GM23338 (cell line): ENCODE results near the gene SAT1. TPM values are rescaled to one million over a fixed set of nuclear protein-coding genes. Genes with fewer than 3 reads are reported as not detected.

Source experiments
- ATAC-seq: fragments of 200-7000 bp; cut with Tn5 transposase; 3 replicates; pipeline ENCODE4 v1.9.1; 2020
- DNase-seq: peaks from one replicate; pipeline ENCODE4 v3.0.0-alpha.2; 2015; ENCODE audit warnings: low spot score
- H2AFZ ChIP-seq: fragments of 200-600 bp; sonication (generic); 2 replicates; pipeline ENCODE4 v1.8.0; 2016; ENCODE audit warnings: antibody characterized with exemption, mild to moderate bottlenecking, moderate library complexity
- H3F3A ChIP-seq: fragments of 200-600 bp; sonication (generic); replicated peaks from 2 replicates; pipeline ENCODE4 v1.8.0; 2017; ENCODE audit warnings: antibody characterized with exemption, mixed run types, low read depth
- H3K27ac ChIP-seq: fragments of 200-600 bp; sonication (generic); 2 replicates; pipeline ENCODE4 v1.6.1; 2016; ENCODE audit warnings: low read depth
- H3K27me3 ChIP-seq: fragments of 200-600 bp; sonication (generic); 2 replicates; pipeline ENCODE4 v1.8.0; 2016; ENCODE audit warnings: mild to moderate bottlenecking, mixed run types, moderate library complexity; ENCODE audit not compliant: insufficient read depth
- H3K36me3 ChIP-seq: fragments of 200-600 bp; sonication (generic); 2 replicates; pipeline ENCODE4 v1.8.0; 2016; ENCODE audit warnings: mild to moderate bottlenecking; ENCODE audit not compliant: insufficient read depth
- H3K4me1 ChIP-seq: fragments of 200-600 bp; sonication (generic); 2 replicates; pipeline ENCODE4 v1.8.0; 2016; ENCODE audit warnings: mild to moderate bottlenecking, moderate library complexity; ENCODE audit not compliant: insufficient read depth
- H3K4me2 ChIP-seq: fragments of 200-600 bp; sonication (generic); 2 replicates; pipeline ENCODE4 v1.7.1; 2017; ENCODE audit warnings: mixed run types
- H3K4me3 ChIP-seq: fragments of 200-600 bp; sonication (generic); 2 replicates; pipeline ENCODE4 v1.6.1; 2016; ENCODE audit warnings: mixed run types
- H3K79me2 ChIP-seq: fragments of 200-600 bp; sonication (generic); replicated peaks from 2 replicates; pipeline ENCODE4 v1.8.0; 2017; ENCODE audit warnings: mild to moderate bottlenecking; ENCODE audit not compliant: insufficient read depth
- H3K9me2 ChIP-seq: fragments of 200-600 bp; sonication (generic); 2 replicates; pipeline ENCODE4 v1.8.0; 2017; ENCODE audit not compliant: insufficient read depth
- H4K20me1 ChIP-seq: fragments of 200-600 bp; sonication (generic); replicated peaks from 2 replicates; pipeline ENCODE4 v1.8.0; 2017; ENCODE audit warnings: mild to moderate bottlenecking; ENCODE audit not compliant: insufficient read depth
- H3K27ac Mint-ChIP-seq: 2 replicates; pipeline ENCODE4 v1.8.0; 2020; ENCODE audit warnings: inconsistent platforms, mild to moderate bottlenecking, moderate library complexity, mixed read lengths
- H3K27me3 Mint-ChIP-seq: 3 replicates; pipeline ENCODE4 v1.8.0; 2022; ENCODE audit warnings: low read depth, mild to moderate bottlenecking, moderate library complexity, mixed read lengths, inconsistent platforms; ENCODE audit not compliant: insufficient read depth, poor library complexity
- H3K36me3 Mint-ChIP-seq: 3 replicates; pipeline ENCODE4 v1.8.0; 2021; ENCODE audit warnings: low read depth, mild to moderate bottlenecking, inconsistent platforms, moderate library complexity, mixed read lengths
- H3K4me1 Mint-ChIP-seq: 3 replicates; pipeline ENCODE4 v1.8.0; 2020; ENCODE audit warnings: mild to moderate bottlenecking, inconsistent platforms, mixed read lengths
- H3K4me3 Mint-ChIP-seq: 3 replicates; pipeline ENCODE4 v1.8.0; 2021; ENCODE audit warnings: moderate library complexity, mild to moderate bottlenecking, inconsistent platforms, mixed read lengths
- H3K9me3 Mint-ChIP-seq: 3 replicates; pipeline ENCODE4 v1.8.0; 2020; ENCODE audit warnings: moderate library complexity, mild to moderate bottlenecking, inconsistent platforms, mixed read lengths
- CTCF ChIP-seq, 2 experiments: fragments of 200-600 bp in 1 of 2; sonication (generic) in 1 of 2; conservative IDR thresholded peaks; 2 replicates each; pipeline versions ENCODE4 v1.5.1 to v1.6.1; 2016 to 2017; ENCODE audit warnings: antibody characterized with exemption in 2 of 2, low read depth in 2 of 2, mild to moderate bottlenecking in 2 of 2, moderate library complexity in 1 of 2
- EZH2 ChIP-seq: fragments of 200-600 bp; sonication (generic); IDR thresholded peaks from one replicate; pipeline ENCODE4 v1.8.0; 2017; ENCODE audit warnings: antibody characterized with exemption, mild to moderate bottlenecking, low read depth; ENCODE audit not compliant: unreplicated experiment
- EZH2phosphoT487 ChIP-seq: fragments of 200-600 bp; sonication (generic); IDR thresholded peaks from one replicate; pipeline ENCODE4 v1.8.1; 2018; ENCODE audit warnings: antibody characterized with exemption; ENCODE audit not compliant: unreplicated experiment
- POLR2AphosphoS5 ChIP-seq: IDR thresholded peaks from 2 replicates; pipeline ENCODE4 v1.6.1; 2016; ENCODE audit warnings: antibody characterized with exemption, low read depth
- STAT1 ChIP-seq: IDR thresholded peaks from one replicate; pipeline ENCODE4 v1.6.1; 2016; ENCODE audit warnings: antibody characterized with exemption; ENCODE audit not compliant: unreplicated experiment
- ZNF331 ChIP-seq: fragments of 250-450 bp; sonication (Bioruptor Pico); IDR thresholded peaks from 2 replicates; pipeline ENCODE4 v1.5.0; 2020; ENCODE audit warnings: low read depth, mild to moderate bottlenecking, moderate library complexity
- polyA plus RNA-seq: library from polyadenylated mRNA; unstranded; fragments of >200 nt; fragmentation: Nextera tagmentation; extraction: Ambion mirVana; gene quantifications from 2 replicates; pipeline ENCODE4 v1.2.1, GENCODE V29; 2016
- total RNA-seq: library from RNA; depleted of rRNA; stranded (reverse); fragments of >200 nt; shearing (Covaris generic); gene quantifications from 2 replicates; pipeline ENCODE4 v1.2.3, GENCODE V29; 2014

The SAT1 gene
- total and polyA plus RNA-seq, 2 experiments from 2014 or later, result 44.1 to 101 TPM

DNA sequence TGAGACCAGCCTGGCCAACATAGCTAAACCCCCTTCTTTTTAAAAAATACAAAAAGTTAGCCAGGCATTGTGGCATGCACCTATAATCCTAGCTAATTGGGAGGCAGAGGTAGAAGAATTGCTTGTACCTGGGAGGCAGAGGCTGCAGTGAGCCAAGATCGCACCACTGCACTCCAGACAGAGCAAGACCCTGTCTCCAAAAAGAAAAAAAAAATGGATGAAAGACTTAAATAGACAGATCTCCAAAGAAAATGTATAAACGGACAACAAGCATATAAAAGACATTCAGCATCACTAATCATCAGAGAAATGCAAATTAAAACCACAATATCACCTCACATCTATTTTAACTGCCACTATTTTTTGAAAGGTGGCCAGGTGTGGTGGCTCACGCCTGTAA lies 6.6 kb upstream of the SAT1 start:
- Histone ChIP-seq H3K36me3 (no peaks in the 10 kb centered on the region), H3K27ac (no peak overlapping the region), H2AFZ (no peak overlapping the region), H3K27me3 (no peaks in the 10 kb centered on the region), H4K20me1 (no peaks in the 10 kb centered on the region), H3K79me2 (no peaks in the 10 kb centered on the region), H3K4me1 (no peaks in the 10 kb centered on the region), H3F3A (no peaks in the 10 kb centered on the region), H3K9me2 (no peaks in the 10 kb centered on the region), H3K4me2 (no peak overlapping the region), H3K4me3 (no peak overlapping the region)
- H3K4me1 Mint-ChIP-seq, result no peaks in the 10 kb centered on the region
- no peak for ATAC-seq
- DNase-seq, result no peak
- H3K27ac Mint-ChIP-seq, result no peak overlapping the region
- H3K4me3 Mint-ChIP-seq, result no peak overlapping the region
- peaks cover 2% of the 10 kb centered on the region for H3K27me3 Mint-ChIP-seq
- H3K9me3 Mint-ChIP-seq, result no peaks in the 10 kb centered on the region
- H3K36me3 Mint-ChIP-seq, result no peaks in the 10 kb centered on the region
- TF ChIP-seq POLR2AphosphoS5 (no peak), STAT1 (no peak), EZH2 (no peak), CTCF (conservative IDR thresholded peaks at IDR 0.05; ENCODE audit: low read depth in 2 of 2) (no peak)

- H4K20me1 ChIP-seq, result no peaks in the 10 kb centered on the region
- H3K27ac ChIP-seq, result no peak overlapping the region
- no peaks in the 10 kb centered on the region for H3K36me3 ChIP-seq
- peaks cover 2% of the 10 kb centered on the region for H3K27me3 Mint-ChIP-seq
- H3K79me2 ChIP-seq, result peaks cover 4% of the 10 kb centered on the region; the same call in 1 of the 2 replicates
- no peak overlapping the region for H3K4me3 Mint-ChIP-seq
- H3K4me1 Mint-ChIP-seq, result peaks cover 11% of the 10 kb centered on the region; the same call in 2 of the 3 replicates
- H3K9me2 ChIP-seq, result no peaks in the 10 kb centered on the region
- H3K4me2 ChIP-seq, result no peak overlapping the region
- TF ChIP-seq CTCF (conservative IDR thresholded peaks at IDR 0.05; ENCODE audit: low read depth in 2 of 2), result no peak
- TF ChIP-seq ZNF331 (CRISPR knock-in tag), result no peak
- TF ChIP-seq EZH2phosphoT487, result no peak
- no peak for TF ChIP-seq STAT1
- no peaks in the 10 kb centered on the region for H3F3A ChIP-seq
- no peak overlapping the region for H3K27ac Mint-ChIP-seq
- DNase-seq, result no peak
- H3K4me3 ChIP-seq, result no peak overlapping the region
- H3K36me3 Mint-ChIP-seq, result no peaks in the 10 kb centered on the region
- H3K9me3 Mint-ChIP-seq, result no peaks in the 10 kb centered on the region
- no peaks in the 10 kb centered on the region for H3K4me1 ChIP-seq
- ATAC-seq, result no peak
- no peak overlapping the region for H2AFZ ChIP-seq
- H3K27me3 ChIP-seq, result no peaks in the 10 kb centered on the region
Observed at GRCh38 chrX:23779025-23779424, 3.9 kb upstream of the SAT1 start.
